Measurements from ENCODE around the gene ZNG1B.

GRCh38 chr2:113407446-113408099 lies 29.9 kb upstream of the ZNG1B start:
- TF ChIP-seq HMGXB4 (CRISPR knock-in tag; IDR thresholded peaks at IDR 0.05) = no peak
- TF ChIP-seq ZFX (CRISPR knock-in tag; IDR thresholded peaks at IDR 0.05) = no peak
- TF ChIP-seq HNRNPH1 (optimal IDR thresholded peaks at IDR 0.05; ENCODE audit: low read depth, low read length) = no peak
- no peak for TF ChIP-seq ZBTB8A (IDR thresholded peaks at IDR 0.05; ENCODE audit: partially characterized antibody)
- TF ChIP-seq PCBP1 (IDR thresholded peaks at IDR 0.05; ENCODE audit: low read depth, low read length, poor library complexity, severe bottlenecking) = no peak
- 0 out of 4 replicates have a peak, but pooled peaks of 1 of the 2 experiments have one; percentile 41 for TF ChIP-seq FOXA3 (CRISPR knock-in tag; conservative IDR thresholded peaks at IDR 0.05 in 1 of 2, IDR thresholded peaks at IDR 0.05 in 1 of 2)
